HEK293 (cell line): ENCODE measurements around the gene MLN.

Experiments
- KLF1 ChIP-seq: fragments of 450-650 bp; formaldehyde crosslinking; IDR thresholded peaks from 2 replicates; pipeline ENCODE4 v1.5.1; 2016; ENCODE audit warnings: missing biosample characterization, missing genetic modification characterization
- MEIS1 ChIP-seq: sonication (generic); formaldehyde crosslinking; IDR thresholded peaks from 2 replicates; pipeline ENCODE4 v1.8.1; 2022; ENCODE audit warnings: missing genetic modification reagents, mild to moderate bottlenecking, borderline replicate concordance
- SP2 ChIP-seq: fragments of 450-650 bp; formaldehyde crosslinking; IDR thresholded peaks from 2 replicates; pipeline ENCODE4 v1.5.1; 2016; ENCODE audit warnings: missing biosample characterization, missing genetic modification characterization
- SP7 ChIP-seq: fragments of 450-650 bp; formaldehyde crosslinking; IDR thresholded peaks from 2 replicates; pipeline ENCODE4 v1.5.1; 2016; ENCODE audit warnings: missing biosample characterization, missing genetic modification characterization
- ZBTB17 ChIP-seq: fragments of 450-650 bp; formaldehyde crosslinking; IDR thresholded peaks from 2 replicates; pipeline ENCODE4 v1.5.1; 2016; ENCODE audit warnings: missing biosample characterization, missing genetic modification characterization
- ZBTB20 ChIP-seq: fragments of 450-650 bp; formaldehyde crosslinking; IDR thresholded peaks from 2 replicates; pipeline ENCODE4 v1.5.1; 2016; ENCODE audit warnings: missing biosample characterization, missing genetic modification characterization
- ZEB2 ChIP-seq: fragments of 450-650 bp; formaldehyde crosslinking; IDR thresholded peaks from 2 replicates; pipeline ENCODE4 v1.5.1; 2016; ENCODE audit warnings: missing biosample characterization, missing genetic modification characterization
- ZFHX2 ChIP-seq: fragments of 450-650 bp; formaldehyde crosslinking; conservative IDR thresholded peaks from 2 replicates; pipeline ENCODE4 v1.5.1; 2016; ENCODE audit warnings: missing biosample characterization, missing genetic modification characterization
- ZIC2 ChIP-seq: fragments of 450-650 bp; formaldehyde crosslinking; IDR thresholded peaks from 2 replicates; pipeline ENCODE4 v1.5.1; 2016; ENCODE audit warnings: missing biosample characterization, missing genetic modification characterization
- ZNF324 ChIP-seq: fragments of 450-650 bp; formaldehyde crosslinking; IDR thresholded peaks from 2 replicates; pipeline ENCODE4 v1.5.1; 2016; ENCODE audit warnings: missing biosample characterization, missing genetic modification characterization
- ZNF341 ChIP-seq: fragments of 450-650 bp; formaldehyde crosslinking; IDR thresholded peaks from 2 replicates; pipeline ENCODE4; 2016; ENCODE audit warnings: low read depth, missing biosample characterization, missing genetic modification characterization
- ZNF501 ChIP-seq: fragments of 450-650 bp; formaldehyde crosslinking; IDR thresholded peaks from 2 replicates; pipeline ENCODE4 v1.5.1; 2016; ENCODE audit warnings: missing biosample characterization, missing genetic modification characterization
- ZNF530 ChIP-seq: fragments of 450-650 bp; formaldehyde crosslinking; IDR thresholded peaks from 2 replicates; pipeline ENCODE4 v1.5.1; 2016; ENCODE audit warnings: low read depth, missing biosample characterization, missing genetic modification characterization
- ZNF548 ChIP-seq: fragments of 450-650 bp; formaldehyde crosslinking; IDR thresholded peaks from 2 replicates; pipeline ENCODE4 v1.5.1; 2016; ENCODE audit warnings: missing biosample characterization, missing genetic modification characterization
- ZNF549 ChIP-seq: fragments of 450-650 bp; IDR thresholded peaks from 2 replicates; pipeline ENCODE4 v1.5.1; 2018; ENCODE audit warnings: missing biosample characterization, missing genetic modification characterization, mild to moderate bottlenecking, inconsistent platforms, moderate library complexity
- ZNF670 ChIP-seq: fragments of 450-650 bp; formaldehyde crosslinking; IDR thresholded peaks from 2 replicates; pipeline ENCODE4 v1.5.1; 2016; ENCODE audit warnings: missing biosample characterization, missing genetic modification characterization, low read depth
- TF ChIP-seq, protein P1 (sequence below): fragments of 450-650 bp; formaldehyde crosslinking; IDR thresholded peaks from 2 replicates; pipeline ENCODE4; 2016; ENCODE audit warnings: missing biosample characterization, missing genetic modification characterization
- TF ChIP-seq, protein P2 (sequence below): sonication (generic); formaldehyde crosslinking; IDR thresholded peaks from 2 replicates; pipeline ENCODE4 v1.8.1; 2022; ENCODE audit warnings: mild to moderate bottlenecking, moderate library complexity, missing genetic modification reagents
- TF ChIP-seq, protein P3 (sequence below): fragments of 450-650 bp; formaldehyde crosslinking; IDR thresholded peaks from 2 replicates; pipeline ENCODE4 v1.5.1; 2017; ENCODE audit warnings: missing biosample characterization, missing genetic modification characterization
- TF ChIP-seq, protein P4 (sequence below): fragments of 450-650 bp; formaldehyde crosslinking; IDR thresholded peaks from 2 replicates; pipeline ENCODE4 v1.5.1; 2016; ENCODE audit warnings: missing biosample characterization, missing genetic modification characterization
- TF ChIP-seq, protein P5 (sequence below): fragments of 450-650 bp; formaldehyde crosslinking; IDR thresholded peaks from 2 replicates; pipeline ENCODE4 v1.5.1; 2016; ENCODE audit warnings: missing biosample characterization, missing genetic modification characterization

The MLN gene

DNA sequence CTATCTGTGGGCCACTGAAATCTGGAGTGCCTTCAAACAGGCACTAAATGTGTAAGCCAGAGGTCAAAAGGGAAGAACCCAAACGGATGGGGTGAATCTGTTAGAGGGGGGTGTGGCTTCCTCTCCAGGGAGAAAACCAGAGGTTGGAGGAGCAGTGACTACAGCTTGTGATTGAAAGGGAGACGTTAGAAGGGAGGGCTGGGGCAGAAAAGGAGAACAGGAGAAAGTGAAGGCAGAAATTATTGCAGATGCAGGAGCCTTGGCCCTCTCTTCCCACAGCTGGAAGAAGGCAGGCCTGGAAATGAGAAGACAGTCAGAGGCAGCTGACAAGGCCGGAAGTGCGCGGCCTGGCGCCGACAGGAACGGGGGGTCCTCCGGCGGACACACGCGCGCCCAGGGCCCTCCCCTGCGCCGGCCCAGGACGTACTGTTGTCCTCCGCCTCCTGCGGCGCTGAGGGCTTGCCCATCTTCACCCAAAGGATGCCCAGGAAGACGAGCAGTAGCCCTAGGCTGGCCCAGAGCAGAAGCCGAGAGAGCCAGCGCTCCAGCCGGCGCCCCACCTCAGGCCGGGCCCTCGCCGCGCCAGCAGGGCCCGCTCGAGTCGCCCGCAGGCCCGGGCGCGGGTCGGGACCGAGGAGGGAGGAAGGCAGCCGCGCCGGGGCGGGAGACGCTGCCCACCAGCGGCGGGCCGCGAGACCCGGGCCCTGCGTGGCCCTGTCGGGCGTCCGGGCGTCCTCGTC, 15.7 kb downstream of the MLN start (continued):
- no peak for TF ChIP-seq ZNF530 (tag by site-specific recombination)
- no peak for TF ChIP-seq ZNF549
- TF ChIP-seq, protein P1, sequence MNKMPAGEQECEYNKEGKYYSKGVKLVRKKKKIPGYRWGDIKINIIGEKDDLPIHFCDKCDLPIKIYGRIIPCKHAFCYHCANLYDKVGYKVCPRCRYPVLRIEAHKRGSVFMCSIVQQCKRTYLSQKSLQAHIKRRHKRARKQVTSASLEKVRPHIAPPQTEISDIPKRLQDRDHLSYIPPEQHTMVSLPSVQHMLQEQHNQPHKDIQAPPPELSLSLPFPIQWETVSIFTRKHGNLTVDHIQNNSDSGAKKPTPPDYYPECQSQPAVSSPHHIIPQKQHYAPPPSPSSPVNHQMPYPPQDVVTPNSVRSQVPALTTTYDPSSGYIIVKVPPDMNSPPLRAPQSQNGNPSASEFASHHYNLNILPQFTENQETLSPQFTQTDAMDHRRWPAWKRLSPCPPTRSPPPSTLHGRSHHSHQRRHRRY = 0 out of 2 replicates have a peak, but pooled peaks have one; percentile 65
- no peak; the same call in 1 of the 2 replicates for TF ChIP-seq SP7 (tag by site-specific recombination)
- no peak for TF ChIP-seq ZNF548 (tag by site-specific recombination)
- TF ChIP-seq ZNF501 (tag by site-specific recombination) = 0 out of 2 replicates have a peak, but pooled peaks have one; percentile 37
- TF ChIP-seq, protein P2, sequence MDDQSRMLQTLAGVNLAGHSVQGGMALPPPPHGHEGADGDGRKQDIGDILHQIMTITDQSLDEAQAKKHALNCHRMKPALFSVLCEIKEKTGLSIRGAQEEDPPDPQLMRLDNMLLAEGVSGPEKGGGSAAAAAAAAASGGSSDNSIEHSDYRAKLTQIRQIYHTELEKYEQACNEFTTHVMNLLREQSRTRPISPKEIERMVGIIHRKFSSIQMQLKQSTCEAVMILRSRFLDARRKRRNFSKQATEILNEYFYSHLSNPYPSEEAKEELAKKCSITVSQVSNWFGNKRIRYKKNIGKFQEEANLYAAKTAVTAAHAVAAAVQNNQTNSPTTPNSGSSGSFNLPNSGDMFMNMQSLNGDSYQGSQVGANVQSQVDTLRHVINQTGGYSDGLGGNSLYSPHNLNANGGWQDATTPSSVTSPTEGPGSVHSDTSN = peak; percentile 84
- TF ChIP-seq ZFHX2 (tag by site-specific recombination) = no peak
- no peak for TF ChIP-seq ZNF670 (tag by site-specific recombination)
- TF ChIP-seq, protein P3, sequence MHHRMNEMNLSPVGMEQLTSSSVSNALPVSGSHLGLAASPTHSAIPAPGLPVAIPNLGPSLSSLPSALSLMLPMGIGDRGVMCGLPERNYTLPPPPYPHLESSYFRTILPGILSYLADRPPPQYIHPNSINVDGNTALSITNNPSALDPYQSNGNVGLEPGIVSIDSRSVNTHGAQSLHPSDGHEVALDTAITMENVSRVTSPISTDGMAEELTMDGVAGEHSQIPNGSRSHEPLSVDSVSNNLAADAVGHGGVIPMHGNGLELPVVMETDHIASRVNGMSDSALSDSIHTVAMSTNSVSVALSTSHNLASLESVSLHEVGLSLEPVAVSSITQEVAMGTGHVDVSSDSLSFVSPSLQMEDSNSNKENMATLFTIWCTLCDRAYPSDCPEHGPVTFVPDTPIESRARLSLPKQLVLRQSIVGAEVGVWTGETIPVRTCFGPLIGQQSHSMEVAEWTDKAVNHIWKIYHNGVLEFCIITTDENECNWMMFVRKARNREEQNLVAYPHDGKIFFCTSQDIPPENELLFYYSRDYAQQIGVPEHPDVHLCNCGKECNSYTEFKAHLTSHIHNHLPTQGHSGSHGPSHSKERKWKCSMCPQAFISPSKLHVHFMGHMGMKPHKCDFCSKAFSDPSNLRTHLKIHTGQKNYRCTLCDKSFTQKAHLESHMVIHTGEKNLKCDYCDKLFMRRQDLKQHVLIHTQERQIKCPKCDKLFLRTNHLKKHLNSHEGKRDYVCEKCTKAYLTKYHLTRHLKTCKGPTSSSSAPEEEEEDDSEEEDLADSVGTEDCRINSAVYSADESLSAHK (tag by site-specific recombination) = no peak
- TF ChIP-seq, protein P4, sequence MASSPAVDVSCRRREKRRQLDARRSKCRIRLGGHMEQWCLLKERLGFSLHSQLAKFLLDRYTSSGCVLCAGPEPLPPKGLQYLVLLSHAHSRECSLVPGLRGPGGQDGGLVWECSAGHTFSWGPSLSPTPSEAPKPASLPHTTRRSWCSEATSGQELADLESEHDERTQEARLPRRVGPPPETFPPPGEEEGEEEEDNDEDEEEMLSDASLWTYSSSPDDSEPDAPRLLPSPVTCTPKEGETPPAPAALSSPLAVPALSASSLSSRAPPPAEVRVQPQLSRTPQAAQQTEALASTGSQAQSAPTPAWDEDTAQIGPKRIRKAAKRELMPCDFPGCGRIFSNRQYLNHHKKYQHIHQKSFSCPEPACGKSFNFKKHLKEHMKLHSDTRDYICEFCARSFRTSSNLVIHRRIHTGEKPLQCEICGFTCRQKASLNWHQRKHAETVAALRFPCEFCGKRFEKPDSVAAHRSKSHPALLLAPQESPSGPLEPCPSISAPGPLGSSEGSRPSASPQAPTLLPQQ (tag by site-specific recombination) = peak; percentile 37; the same call in 1 of the 2 replicates
- TF ChIP-seq ZBTB20 (tag by site-specific recombination) = peak; percentile 47; the same call in 1 of the 2 replicates
- peak; percentile 78 for TF ChIP-seq SP2 (tag by site-specific recombination)
- TF ChIP-seq ZNF341 (tag by site-specific recombination) = 0 out of 2 replicates have a peak, but pooled peaks have one; percentile 5
- TF ChIP-seq ZBTB17 = peak; percentile 51
- TF ChIP-seq, protein P5, sequence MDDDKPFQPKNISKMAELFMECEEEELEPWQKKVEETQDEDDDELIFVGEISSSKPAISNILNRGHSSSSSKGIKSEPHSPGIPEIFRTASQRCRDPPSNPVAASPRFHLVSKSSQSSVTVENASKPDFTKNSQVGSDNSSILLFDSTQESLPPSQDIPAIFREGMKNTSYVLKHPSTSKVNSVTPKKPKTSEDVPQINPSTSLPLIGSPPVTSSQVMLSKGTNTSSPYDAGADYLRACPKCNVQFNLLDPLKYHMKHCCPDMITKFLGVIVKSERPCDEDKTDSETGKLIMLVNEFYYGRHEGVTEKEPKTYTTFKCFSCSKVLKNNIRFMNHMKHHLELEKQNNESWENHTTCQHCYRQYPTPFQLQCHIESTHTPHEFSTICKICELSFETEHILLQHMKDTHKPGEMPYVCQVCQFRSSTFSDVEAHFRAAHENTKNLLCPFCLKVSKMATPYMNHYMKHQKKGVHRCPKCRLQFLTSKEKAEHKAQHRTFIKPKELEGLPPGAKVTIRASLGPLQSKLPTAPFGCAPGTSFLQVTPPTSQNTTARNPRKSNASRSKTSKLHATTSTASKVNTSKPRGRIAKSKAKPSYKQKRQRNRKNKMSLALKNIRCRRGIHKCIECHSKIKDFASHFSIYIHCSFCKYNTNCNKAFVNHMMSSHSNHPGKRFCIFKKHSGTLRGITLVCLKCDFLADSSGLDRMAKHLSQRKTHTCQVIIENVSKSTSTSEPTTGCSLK = no peak
- TF ChIP-seq KLF1 = peak; percentile 12; the same call in 1 of the 2 replicates
- TF ChIP-seq ZIC2 (tag by site-specific recombination) = peak; percentile 66
- TF ChIP-seq ZNF324 (tag by site-specific recombination) = peak; percentile 48; the same call in 1 of the 2 replicates
- TF ChIP-seq ZEB2 = peak; percentile 50; the same call in 1 of the 2 replicates
- peak; percentile 51; the same call in 1 of the 2 replicates for TF ChIP-seq MEIS1
